NCI-H526 treated with DMSO at 0.1 percent for 48 hours (cell line): ENCODE results near the gene KIRREL2.

ENCODE experiments used
- DNase-seq: peaks from one replicate; lab custom pipeline; 2025; lab: John Stamatoyannopoulos, UW

KIRREL2 gene

GRCh38 chr19:35844482-35845214 is 12.1 kb upstream of the KIRREL2 start:
- DNase-seq: no peak

GRCh38 chr19:35845215-35846037 is 11.3 kb upstream of the KIRREL2 start:
- DNase-seq: no peak

- peak; percentile 33 for DNase-seq
These were observed 10.6 kb upstream of the KIRREL2 start for GRCh38 chr19:35846038-35846668.

GRCh38 chr19:35847911-35848310 is 8.8 kb upstream of the KIRREL2 start:
- DNase-seq: no peak

GRCh38 chr19:35848486-35848885 is 8.2 kb upstream of the KIRREL2 start:
- DNase-seq: no peak

GRCh38 chr19:35848919-35849505 is 7.7 kb upstream of the KIRREL2 start:
- DNase-seq: no peak

GRCh38 chr19:35851213-35852028 is 5.3 kb upstream of the KIRREL2 start:
- DNase-seq: no peak

- DNase-seq: no peak
These were observed 4.5 kb upstream of the KIRREL2 start, which contains the start of gene NPHS1 for GRCh38 chr19:35852029-35852780. NPHS1 (minus strand) TSS chr19:35852504; CDS start chr19:35851837, 667 bp downstream.

GRCh38 chr19:35853038-35853756 is 3.5 kb upstream of the KIRREL2 start:
- no peak for DNase-seq

- no peak for DNase-seq
These were observed 1.6 kb downstream of the KIRREL2 start for GRCh38 chr19:35858311-35858710.

- no peak for DNase-seq
These were observed 2.7 kb downstream of the KIRREL2 start for GRCh38 chr19:35859414-35859813.

GRCh38 chr19:35860436-35860817 is 3.7 kb downstream of the KIRREL2 start:
- no peak for DNase-seq

GRCh38 chr19:35860818-35861639 is 4.3 kb downstream of the KIRREL2 start:
- DNase-seq: no peak

GRCh38 chr19:35861640-35862160 is 5.0 kb downstream of the KIRREL2 start:
- DNase-seq: no peak

- no peak for DNase-seq
These were observed 5.8 kb downstream of the KIRREL2 start for GRCh38 chr19:35862528-35862927.

- DNase-seq: no peak
These were observed 6.3 kb downstream of the KIRREL2 start for GRCh38 chr19:35863018-35863417.

GRCh38 chr19:35868172-35868822 is 11.6 kb downstream of the KIRREL2 start, which contains the start of gene APLP1:
APLP1 (plus strand) TSS chr19:35868574; CDS start chr19:35868637, 63 bp downstream.
- peak; percentile 62 for DNase-seq

- no peak for DNase-seq
These were observed 12.2 kb downstream of the KIRREL2 start for GRCh38 chr19:35868823-35869326.
